MCF 10A (cell line): ENCODE data around the gene CMTM2. TPM values are rescaled to one million over a fixed set of nuclear protein-coding genes. Genes with fewer than 3 reads are reported as not detected.

Experiments used
- BruUV-seq: library from RNA; stranded (reverse); fragments of 400-500 nt; replicated peaks from 2 replicates; lab custom pipeline; 2021; lab: Mats Ljungman, UMichigan
- CTCF ChIA-PET: fragments of 300-600 bp; sonication (Branson Sonifier 250); formaldehyde crosslinking; extraction: SDS; loops from one replicate; lab custom pipeline; 2021; ENCODE audit warnings: antibody characterized with exemption, inconsistent platforms; lab: Yijun Ruan, JAX
- POLR2A ChIA-PET: fragments of 300-600, 350-650 bp; sonication (Branson Sonifier 250); formaldehyde crosslinking; extraction: SDS; loops from one replicate; lab custom pipeline; 2020; ENCODE audit warnings: antibody characterized with exemption, inconsistent platforms; lab: Yijun Ruan, JAX
- DNase-seq: peaks from one replicate; pipeline ENCODE4 v3.0.0-alpha.2; 2018; ENCODE audit not compliant: unreplicated experiment
- H3K27ac Mint-ChIP-seq: one replicate; pipeline ENCODE4 v1.8.0; 2022; ENCODE audit warnings: mild to moderate bottlenecking, low read depth, mixed read lengths; ENCODE audit not compliant: unreplicated experiment
- H3K27me3 Mint-ChIP-seq: one replicate; pipeline ENCODE4 v1.8.0; 2022; ENCODE audit warnings: mixed read lengths; ENCODE audit not compliant: insufficient read depth, unreplicated experiment
- H3K36me3 Mint-ChIP-seq: one replicate; pipeline ENCODE4 v1.8.0; 2022; ENCODE audit warnings: mild to moderate bottlenecking, moderate library complexity, mixed read lengths; ENCODE audit not compliant: insufficient read depth, unreplicated experiment
- H3K4me1 Mint-ChIP-seq: one replicate; pipeline ENCODE4 v1.8.0; 2022; ENCODE audit warnings: mixed read lengths; ENCODE audit not compliant: insufficient read depth, unreplicated experiment
- H3K4me3 Mint-ChIP-seq: one replicate; pipeline ENCODE4 v1.8.0; 2022; ENCODE audit warnings: mild to moderate bottlenecking, moderate library complexity, mixed read lengths; ENCODE audit not compliant: unreplicated experiment
- H3K9me3 Mint-ChIP-seq: one replicate; pipeline ENCODE4 v1.8.0; 2022; ENCODE audit warnings: mixed read lengths; ENCODE audit not compliant: unreplicated experiment
- CTCF ChIP-seq: fragments of 200-600 bp; IDR thresholded peaks from one replicate; pipeline ENCODE4 v1.8.0; 2022; ENCODE audit warnings: antibody characterized with exemption, mild to moderate bottlenecking; ENCODE audit not compliant: unreplicated experiment
- intact Hi-C: fragments of 100-400 bp; cut with micrococcal nuclease; formaldehyde crosslinking; loops from 2 replicates; pipeline ENCODE4 v1.14.1; 2022
- total RNA-seq: library from RNA; stranded (reverse); gene quantifications from 2 replicates; pipeline ENCODE4 v1.2.3, GENCODE V29; 2022

Gene CMTM2
- total RNA-seq, 1 experiment from 2014 or later = not detected

- ChIA-PET CTCF (interaction anchor here (0.6 to 2.0 kb wide), 11 partner anchors 7 to 298 kb away, joined by 3 to 10 read pairs (median 4); partner anchors contain the start of gene CKLF), POLR2A (interaction anchor here (1.1 to 2.9 kb wide), 9 partner anchors 10 to 125 kb away, joined by 3 to 23 read pairs (median 5); partner anchors contain the start of genes CKLF, CMTM2 and TK2)
- Mint-ChIP-seq H3K4me1 (peaks cover 16% of the 10 kb centered on the region), H3K4me3 (no peak overlapping the region), H3K27me3 (no peaks in the 10 kb centered on the region), H3K27ac (peak overlapping the region; percentile 32), H3K36me3 (peaks cover 23% of the 10 kb centered on the region), H3K9me3 (no peaks in the 10 kb centered on the region)
- peak; percentile 68 for DNase-seq
- intact Hi-C loops = no loop called here
- BruUV-seq = no TSS peak
- no peak for TF ChIP-seq CTCF
Observed at GRCh38 chr16:66569827-66570405, 9.3 kb upstream of the CMTM2 start.

GRCh38 chr16:66572356-66572755 is 6.9 kb upstream of the CMTM2 start:
- intact Hi-C loops = no loop called here
- POLR2A ChIA-PET = interaction anchor here (0.6 kb wide), 1 partner anchor 165 kb away, joined by 3 read pairs; no protein-coding TSS in a partner anchor
- Mint-ChIP-seq H3K36me3 (peaks cover 4% of the 10 kb centered on the region), H3K27ac (no peak overlapping the region), H3K9me3 (no peaks in the 10 kb centered on the region), H3K4me3 (no peak overlapping the region), H3K4me1 (peaks cover 16% of the 10 kb centered on the region), H3K27me3 (no peaks in the 10 kb centered on the region)
- TF ChIP-seq CTCF = no peak
- no peak for DNase-seq
- CTCF ChIA-PET = interaction anchor here (1.1 to 2.1 kb wide), 2 partner anchors 8 to 323 kb away, joined by 3 to 9 read pairs; no protein-coding TSS in a partner anchor
- BruUV-seq = no TSS peak

- ChIA-PET CTCF (interaction anchor here (0.6 to 2.8 kb wide), 5 partner anchors 9 to 217 kb away, joined by 3 to 11 read pairs (median 4); no protein-coding TSS in a partner anchor), POLR2A (interaction anchor here (0.6 to 1.6 kb wide), 2 partner anchors 21 to 62 kb away, joined by 3 read pairs; partner anchors contain the start of gene CKLF)
- Mint-ChIP-seq H3K36me3 (no peaks in the 10 kb centered on the region), H3K4me1 (peaks cover 13% of the 10 kb centered on the region), H3K27ac (no peak overlapping the region), H3K4me3 (no peak overlapping the region), H3K27me3 (no peaks in the 10 kb centered on the region), H3K9me3 (no peaks in the 10 kb centered on the region)
- intact Hi-C loops = no loop called here
- TF ChIP-seq CTCF = no peak
- no TSS peak for BruUV-seq
- DNase-seq = no peak
Observed at GRCh38 chr16:66574081-66574480, 5.2 kb upstream of the CMTM2 start.

- no peaks in the 10 kb centered on the region for H3K27me3 Mint-ChIP-seq
- intact Hi-C loops = no loop called here
- POLR2A ChIA-PET = interaction anchor here (1.6 kb wide), 1 partner anchor 22 kb away, joined by 3 read pairs; the partner anchor contains the start of gene CKLF
- no peak for TF ChIP-seq CTCF
- H3K4me3 Mint-ChIP-seq = no peak overlapping the region
- DNase-seq = no peak
- no peaks in the 10 kb centered on the region for H3K9me3 Mint-ChIP-seq
- BruUV-seq = no TSS peak
- H3K4me1 Mint-ChIP-seq = peaks cover 9% of the 10 kb centered on the region
- H3K27ac Mint-ChIP-seq = no peak overlapping the region
- H3K36me3 Mint-ChIP-seq = no peaks in the 10 kb centered on the region
- CTCF ChIA-PET = interaction anchor here (0.8 to 2.8 kb wide), 5 partner anchors 10 to 218 kb away, joined by 3 to 11 read pairs (median 4); no protein-coding TSS in a partner anchor
Observed at GRCh38 chr16:66574531-66574930, 4.7 kb upstream of the CMTM2 start.
